LNCAP (cell line): Measurements from ENCODE around the gene FGFBP1.

Experiments used
- CTCF ChIP-seq: fragments of 450-650 bp; IDR thresholded peaks from 2 replicates; pipeline ENCODE4 v1.5.1; 2017; ENCODE audit warnings: mild to moderate bottlenecking

FGFBP1 gene

GRCh38 chr4:15938640-15939039, at the start of gene FGFBP1:
FGFBP1 (minus strand) TSS chr4:15938740; CDS start chr4:15936632, 2,108 bp downstream.
- no peak for TF ChIP-seq CTCF

GRCh38 chr4:15988222-15988621, 49.7 kb upstream of the FGFBP1 start:
- no peak for TF ChIP-seq CTCF

- no peak for TF ChIP-seq CTCF
Measured at GRCh38 chr4:15986907-15987306, 48.4 kb upstream of the FGFBP1 start.

- TF ChIP-seq CTCF, result no peak
Measured at GRCh38 chr4:15983610-15984009, 45.1 kb upstream of the FGFBP1 start.

GRCh38 chr4:15982842-15983524, 44.4 kb upstream of the FGFBP1 start:
- no peak for TF ChIP-seq CTCF

- no peak for TF ChIP-seq CTCF
Measured at GRCh38 chr4:15976456-15977447, 38.2 kb upstream of the FGFBP1 start.

- no peak for TF ChIP-seq CTCF
Measured at GRCh38 chr4:15971068-15971801, 32.7 kb upstream of the FGFBP1 start.
